WTC11 (cell line): ENCODE measurements around the gene TNN. TPM values are rescaled to one million over a fixed set of nuclear protein-coding genes. Genes with fewer than 3 reads are reported as not detected.

ENCODE experiments used
- CREM ChIP-seq: sonication (generic); formaldehyde crosslinking; IDR thresholded peaks from 2 replicates; pipeline ENCODE4 v1.8.1; 2022; ENCODE audit warnings: mild to moderate bottlenecking, missing genetic modification reagents, moderate library complexity
- ELF4 ChIP-seq: sonication (generic); formaldehyde crosslinking; IDR thresholded peaks from 2 replicates; pipeline ENCODE4 v1.8.1; 2022; ENCODE audit warnings: low read depth, mild to moderate bottlenecking, moderate library complexity, missing genetic modification reagents
- EMX1 ChIP-seq: fragments of 250-450 bp; sonication (Bioruptor Pico); IDR thresholded peaks from 2 replicates; pipeline ENCODE4 v1.8.0; 2021; ENCODE audit warnings: mild to moderate bottlenecking
- FOXJ3 ChIP-seq: sonication (generic); formaldehyde crosslinking; IDR thresholded peaks from 2 replicates; pipeline ENCODE4 v1.9.0; 2021; ENCODE audit warnings: missing genetic modification reagents, mild to moderate bottlenecking, borderline replicate concordance
- GTF2I ChIP-seq: fragments of 250-450 bp; sonication (Bioruptor Pico); conservative IDR thresholded peaks from 2 replicates; pipeline ENCODE4 v1.4.0; 2021; ENCODE audit warnings: mild to moderate bottlenecking
- IRF2 ChIP-seq: sonication (generic); formaldehyde crosslinking; IDR thresholded peaks from 2 replicates; pipeline ENCODE4 v1.8.0; 2022; ENCODE audit warnings: low read depth, missing genetic modification reagents, borderline replicate concordance
- JAZF1 ChIP-seq: fragments of 250-450 bp; sonication (Bioruptor Pico); IDR thresholded peaks from 2 replicates; pipeline ENCODE4 v1.9.0; 2021; ENCODE audit warnings: moderate library complexity, mild to moderate bottlenecking, inconsistent platforms
- MYBL2 ChIP-seq: sonication (generic); formaldehyde crosslinking; IDR thresholded peaks from 2 replicates; pipeline ENCODE4 v1.8.1; 2023; ENCODE audit warnings: mild to moderate bottlenecking, moderate library complexity, missing genetic modification reagents
- NFATC4 ChIP-seq: fragments of 250-450 bp; sonication (Bioruptor Pico); IDR thresholded peaks from 2 replicates; pipeline ENCODE4 v1.9.0; 2021; ENCODE audit warnings: mild to moderate bottlenecking
- NR1H2 ChIP-seq: sonication (generic); formaldehyde crosslinking; IDR thresholded peaks from 2 replicates; pipeline ENCODE4 v1.9.0; 2021; ENCODE audit warnings: mild to moderate bottlenecking, moderate library complexity, missing genetic modification reagents
- OVOL2 ChIP-seq: fragments of 250-450 bp; sonication (Bioruptor Pico); IDR thresholded peaks from 2 replicates; pipeline ENCODE4 v1.9.0; 2021; ENCODE audit warnings: mild to moderate bottlenecking, borderline replicate concordance
- RELA ChIP-seq: sonication (generic); formaldehyde crosslinking; IDR thresholded peaks from 2 replicates; pipeline ENCODE4 v1.8.1; 2022; ENCODE audit warnings: missing genetic modification reagents, mild to moderate bottlenecking, borderline replicate concordance
- SMAD4 ChIP-seq: sonication (generic); formaldehyde crosslinking; IDR thresholded peaks from 2 replicates; pipeline ENCODE4 v1.8.0; 2022; ENCODE audit warnings: mild to moderate bottlenecking, missing genetic modification reagents
- SP1 ChIP-seq: sonication (generic); formaldehyde crosslinking; conservative IDR thresholded peaks from 2 replicates; pipeline ENCODE4 v1.8.1; 2022; ENCODE audit warnings: missing genetic modification reagents
- TEAD1 ChIP-seq: sonication (generic); formaldehyde crosslinking; IDR thresholded peaks from 2 replicates; pipeline ENCODE4 v1.8.0; 2022; ENCODE audit warnings: mild to moderate bottlenecking, missing genetic modification reagents
- ZBTB21 ChIP-seq: sonication (generic); formaldehyde crosslinking; IDR thresholded peaks from 2 replicates; pipeline ENCODE4 v1.8.1; 2023; ENCODE audit warnings: mild to moderate bottlenecking, missing genetic modification reagents, borderline replicate concordance
- ZBTB43 ChIP-seq: sonication (generic); formaldehyde crosslinking; IDR thresholded peaks from 2 replicates; pipeline ENCODE4 v1.8.1; 2023; ENCODE audit warnings: mild to moderate bottlenecking, missing genetic modification reagents
- ZNF121 ChIP-seq: sonication (generic); formaldehyde crosslinking; IDR thresholded peaks from 2 replicates; pipeline ENCODE4 v1.8.0; 2023; ENCODE audit warnings: missing genetic modification reagents
- ZNF396 ChIP-seq: fragments of 250-450 bp; sonication (Bioruptor Pico); IDR thresholded peaks from 2 replicates; pipeline ENCODE4 v1.8.0; 2021; ENCODE audit warnings: mild to moderate bottlenecking, moderate library complexity, borderline replicate concordance
- ZNF532 ChIP-seq: fragments of 250-450 bp; sonication (Bioruptor Pico); IDR thresholded peaks from 2 replicates; pipeline ENCODE4 v1.9.0; 2021; ENCODE audit warnings: mild to moderate bottlenecking, borderline replicate concordance
- total RNA-seq: library from RNA; stranded (reverse); gene quantifications from 3 replicates; pipeline ENCODE4 v1.2.3, GENCODE V29; 2021
- TF ChIP-seq, protein P1 (sequence below): fragments of 250-450 bp; sonication (Bioruptor Pico); IDR thresholded peaks from 2 replicates; pipeline ENCODE4 v1.9.0; 2021; ENCODE audit warnings: mild to moderate bottlenecking
- TF ChIP-seq, protein P2 (sequence below): sonication (generic); formaldehyde crosslinking; IDR thresholded peaks from 2 replicates; pipeline ENCODE4 v1.8.0; 2022; ENCODE audit warnings: mild to moderate bottlenecking, missing genetic modification reagents
- TF ChIP-seq, protein P3 (sequence below): sonication (generic); formaldehyde crosslinking; IDR thresholded peaks from 2 replicates; pipeline ENCODE4 v1.8.1; 2022; ENCODE audit warnings: low read depth, missing genetic modification reagents, borderline replicate concordance
- TF ChIP-seq, protein P4 (sequence below): sonication (generic); formaldehyde crosslinking; IDR thresholded peaks from 2 replicates; pipeline ENCODE4 v1.8.0; 2023; ENCODE audit warnings: mild to moderate bottlenecking, missing genetic modification reagents
- TF ChIP-seq, protein P5 (sequence below): sonication (generic); formaldehyde crosslinking; IDR thresholded peaks from 2 replicates; pipeline ENCODE4 v1.8.1; 2022; ENCODE audit warnings: low read depth, mild to moderate bottlenecking, moderate library complexity, missing genetic modification reagents, borderline replicate concordance

TNN gene
- total RNA-seq, 1 experiment from 2014 or later, result 0.44 TPM

DNA sequence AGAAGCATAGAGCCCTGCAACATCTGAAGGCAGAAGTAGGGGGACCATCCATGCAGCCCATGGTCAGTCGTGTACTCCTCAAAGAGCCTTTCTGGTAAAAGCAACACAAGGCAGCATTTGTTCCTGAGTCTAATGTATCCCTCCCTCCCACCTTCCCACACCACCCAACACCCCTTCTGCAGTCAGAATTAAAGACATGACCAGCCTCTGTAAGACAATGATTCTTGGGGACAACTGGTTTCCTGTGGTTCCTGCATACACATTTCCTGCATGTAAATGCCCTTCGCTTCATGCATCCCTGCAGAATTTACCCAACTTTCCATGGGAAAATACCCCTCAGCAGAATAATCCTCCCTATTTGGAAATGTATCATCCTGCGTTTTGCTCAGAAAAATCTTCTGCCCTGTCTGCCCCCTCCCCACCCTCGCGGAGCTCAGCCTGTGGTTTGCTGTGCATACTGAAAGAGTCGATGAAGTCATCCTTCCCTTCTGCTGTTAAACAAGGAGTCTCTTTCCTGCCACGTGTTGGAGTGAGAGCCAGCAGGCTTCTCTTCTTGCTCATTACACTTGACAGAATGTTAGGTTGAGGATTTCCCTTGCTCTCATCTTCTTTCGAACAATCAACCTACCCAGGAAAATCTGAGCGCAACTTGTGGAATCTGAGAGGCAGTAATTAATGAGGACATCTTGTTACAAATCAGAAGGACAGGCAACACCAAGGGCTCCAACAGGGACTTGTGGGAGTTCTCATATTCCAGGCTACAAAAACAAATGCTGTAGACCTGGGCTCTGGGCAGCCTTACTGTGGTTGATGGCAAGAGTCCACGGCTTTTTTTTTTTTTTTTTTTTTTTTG lies 4.7 kb downstream of the TNN start (continued):
- TF ChIP-seq ZNF396 (no peak), GTF2I (CRISPR knock-in tag) (no peak), SP1 (no peak), NFATC4 (CRISPR knock-in tag) (no peak), IRF2 (no peak), CREM (CRISPR knock-in tag) (0 out of 2 replicates have a peak, but pooled peaks have one; percentile 54), ZBTB21 (CRISPR knock-in tag) (no peak), OVOL2 (CRISPR knock-in tag) (no peak), JAZF1 (no peak), ZNF532 (CRISPR knock-in tag) (0 out of 2 replicates have a peak, but pooled peaks have one; percentile 57), ELF4 (CRISPR knock-in tag) (no peak), MYBL2 (no peak), EMX1 (CRISPR knock-in tag) (no peak), RELA (no peak), SMAD4 (CRISPR knock-in tag) (no peak), NR1H2 (CRISPR knock-in tag) (no peak), FOXJ3 (CRISPR knock-in tag) (no peak), TEAD1 (peak; percentile 92; the same call in 1 of the 2 replicates), ZNF121 (CRISPR knock-in tag) (no peak), ZBTB43 (CRISPR knock-in tag) (no peak; the same call in 1 of the 2 replicates)
- TF ChIP-seq, protein P1, sequence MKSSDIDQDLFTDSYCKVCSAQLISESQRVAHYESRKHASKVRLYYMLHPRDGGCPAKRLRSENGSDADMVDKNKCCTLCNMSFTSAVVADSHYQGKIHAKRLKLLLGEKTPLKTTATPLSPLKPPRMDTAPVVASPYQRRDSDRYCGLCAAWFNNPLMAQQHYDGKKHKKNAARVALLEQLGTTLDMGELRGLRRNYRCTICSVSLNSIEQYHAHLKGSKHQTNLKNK (CRISPR knock-in tag), result no peak
- TF ChIP-seq, protein P2, sequence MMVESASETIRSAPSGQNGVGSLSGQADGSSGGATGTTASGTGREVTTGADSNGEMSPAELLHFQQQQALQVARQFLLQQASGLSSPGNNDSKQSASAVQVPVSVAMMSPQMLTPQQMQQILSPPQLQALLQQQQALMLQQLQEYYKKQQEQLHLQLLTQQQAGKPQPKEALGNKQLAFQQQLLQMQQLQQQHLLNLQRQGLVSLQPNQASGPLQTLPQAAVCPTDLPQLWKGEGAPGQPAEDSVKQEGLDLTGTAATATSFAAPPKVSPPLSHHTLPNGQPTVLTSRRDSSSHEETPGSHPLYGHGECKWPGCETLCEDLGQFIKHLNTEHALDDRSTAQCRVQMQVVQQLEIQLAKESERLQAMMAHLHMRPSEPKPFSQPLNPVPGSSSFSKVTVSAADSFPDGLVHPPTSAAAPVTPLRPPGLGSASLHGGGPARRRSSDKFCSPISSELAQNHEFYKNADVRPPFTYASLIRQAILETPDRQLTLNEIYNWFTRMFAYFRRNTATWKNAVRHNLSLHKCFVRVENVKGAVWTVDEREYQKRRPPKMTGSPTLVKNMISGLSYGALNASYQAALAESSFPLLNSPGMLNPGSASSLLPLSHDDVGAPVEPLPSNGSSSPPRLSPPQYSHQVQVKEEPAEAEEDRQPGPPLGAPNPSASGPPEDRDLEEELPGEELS (CRISPR knock-in tag), result peak; percentile 45; the same call in 1 of the 2 replicates
- TF ChIP-seq, protein P3, sequence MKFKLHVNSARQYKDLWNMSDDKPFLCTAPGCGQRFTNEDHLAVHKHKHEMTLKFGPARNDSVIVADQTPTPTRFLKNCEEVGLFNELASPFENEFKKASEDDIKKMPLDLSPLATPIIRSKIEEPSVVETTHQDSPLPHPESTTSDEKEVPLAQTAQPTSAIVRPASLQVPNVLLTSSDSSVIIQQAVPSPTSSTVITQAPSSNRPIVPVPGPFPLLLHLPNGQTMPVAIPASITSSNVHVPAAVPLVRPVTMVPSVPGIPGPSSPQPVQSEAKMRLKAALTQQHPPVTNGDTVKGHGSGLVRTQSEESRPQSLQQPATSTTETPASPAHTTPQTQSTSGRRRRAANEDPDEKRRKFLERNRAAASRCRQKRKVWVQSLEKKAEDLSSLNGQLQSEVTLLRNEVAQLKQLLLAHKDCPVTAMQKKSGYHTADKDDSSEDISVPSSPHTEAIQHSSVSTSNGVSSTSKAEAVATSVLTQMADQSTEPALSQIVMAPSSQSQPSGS (CRISPR knock-in tag), result no peak
- TF ChIP-seq, protein P4, sequence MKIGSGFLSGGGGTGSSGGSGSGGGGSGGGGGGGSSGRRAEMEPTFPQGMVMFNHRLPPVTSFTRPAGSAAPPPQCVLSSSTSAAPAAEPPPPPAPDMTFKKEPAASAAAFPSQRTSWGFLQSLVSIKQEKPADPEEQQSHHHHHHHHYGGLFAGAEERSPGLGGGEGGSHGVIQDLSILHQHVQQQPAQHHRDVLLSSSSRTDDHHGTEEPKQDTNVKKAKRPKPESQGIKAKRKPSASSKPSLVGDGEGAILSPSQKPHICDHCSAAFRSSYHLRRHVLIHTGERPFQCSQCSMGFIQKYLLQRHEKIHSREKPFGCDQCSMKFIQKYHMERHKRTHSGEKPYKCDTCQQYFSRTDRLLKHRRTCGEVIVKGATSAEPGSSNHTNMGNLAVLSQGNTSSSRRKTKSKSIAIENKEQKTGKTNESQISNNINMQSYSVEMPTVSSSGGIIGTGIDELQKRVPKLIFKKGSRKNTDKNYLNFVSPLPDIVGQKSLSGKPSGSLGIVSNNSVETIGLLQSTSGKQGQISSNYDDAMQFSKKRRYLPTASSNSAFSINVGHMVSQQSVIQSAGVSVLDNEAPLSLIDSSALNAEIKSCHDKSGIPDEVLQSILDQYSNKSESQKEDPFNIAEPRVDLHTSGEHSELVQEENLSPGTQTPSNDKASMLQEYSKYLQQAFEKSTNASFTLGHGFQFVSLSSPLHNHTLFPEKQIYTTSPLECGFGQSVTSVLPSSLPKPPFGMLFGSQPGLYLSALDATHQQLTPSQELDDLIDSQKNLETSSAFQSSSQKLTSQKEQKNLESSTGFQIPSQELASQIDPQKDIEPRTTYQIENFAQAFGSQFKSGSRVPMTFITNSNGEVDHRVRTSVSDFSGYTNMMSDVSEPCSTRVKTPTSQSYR, result peak; percentile 74; the same call in 1 of the 2 replicates
- TF ChIP-seq, protein P5, sequence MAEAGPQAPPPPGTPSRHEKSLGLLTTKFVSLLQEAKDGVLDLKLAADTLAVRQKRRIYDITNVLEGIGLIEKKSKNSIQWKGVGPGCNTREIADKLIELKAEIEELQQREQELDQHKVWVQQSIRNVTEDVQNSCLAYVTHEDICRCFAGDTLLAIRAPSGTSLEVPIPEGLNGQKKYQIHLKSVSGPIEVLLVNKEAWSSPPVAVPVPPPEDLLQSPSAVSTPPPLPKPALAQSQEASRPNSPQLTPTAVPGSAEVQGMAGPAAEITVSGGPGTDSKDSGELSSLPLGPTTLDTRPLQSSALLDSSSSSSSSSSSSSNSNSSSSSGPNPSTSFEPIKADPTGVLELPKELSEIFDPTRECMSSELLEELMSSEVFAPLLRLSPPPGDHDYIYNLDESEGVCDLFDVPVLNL, result no peak
